OCI-LY7 (cell line): ENCODE measurements around the gene EPB41L2. TPM values are rescaled to one million over a fixed set of nuclear protein-coding genes. Genes with fewer than 3 reads are reported as not detected.

ENCODE experiments used
- BruUV-seq: library from RNA; stranded (reverse); fragments of 400-500 nt; replicated peaks from 2 replicates; lab custom pipeline; 2021; lab: Mats Ljungman, UMichigan
- CTCF ChIA-PET: fragments of 300-600 bp; sonication (Branson Sonifier 250); formaldehyde crosslinking; loops from one replicate; lab custom pipeline; 2022; ENCODE audit warnings: antibody characterized with exemption; ENCODE audit not compliant: unreplicated experiment; lab: Charles Lee
- POLR2A ChIA-PET: fragments of 300-600 bp; sonication (Branson Sonifier 250); formaldehyde crosslinking; loops from one replicate; lab custom pipeline; 2022; ENCODE audit warnings: antibody characterized with exemption; lab: Charles Lee
- DNase-seq: peaks from one replicate; pipeline ENCODE4 v3.0.0-alpha.2; 2015; ENCODE audit warnings: low spot score
- H2AFZ ChIP-seq: fragments of 200-600 bp; sonication (generic), shearing (Covaris generic); 2 replicates; pipeline ENCODE4 v1.6.1; 2014; ENCODE audit warnings: mild to moderate bottlenecking, antibody characterized with exemption, low read length, moderate library complexity
- H3K27ac ChIP-seq: fragments of 200-600 bp; sonication (generic); 2 replicates; pipeline ENCODE4 v1.5.1; 2014; ENCODE audit warnings: mixed run types, low read depth, mild to moderate bottlenecking, moderate library complexity, low read length, inconsistent platforms; ENCODE audit not compliant: poor library complexity, severe bottlenecking
- H3K36me3 ChIP-seq: fragments of 200-600 bp; sonication (generic); 2 replicates; pipeline ENCODE4 v1.6.1; 2014; ENCODE audit warnings: mild to moderate bottlenecking, antibody characterized with exemption, low read length, moderate library complexity, mixed read lengths; ENCODE audit not compliant: insufficient read depth
- H3K4me1 ChIP-seq: fragments of 200-600 bp; sonication (generic); 2 replicates; pipeline ENCODE4 v1.5.1; 2014; ENCODE audit warnings: mild to moderate bottlenecking, low read length; ENCODE audit not compliant: insufficient read depth, poor library complexity, severe bottlenecking
- H3K4me2 ChIP-seq: fragments of 200-600 bp; sonication (generic); 2 replicates; pipeline ENCODE4 v1.6.1; 2014; ENCODE audit warnings: mild to moderate bottlenecking, low read length
- H3K4me3 ChIP-seq: fragments of 200-600 bp; sonication (generic); 2 replicates; pipeline ENCODE4 v1.5.1; 2014; ENCODE audit warnings: mild to moderate bottlenecking, low read depth, low read length; ENCODE audit not compliant: poor library complexity, severe bottlenecking
- H3K79me2 ChIP-seq: fragments of 200-600 bp; sonication (generic); 2 replicates; pipeline ENCODE4 v1.6.1; 2016; ENCODE audit warnings: low read depth, mild to moderate bottlenecking, low read length, moderate library complexity, mixed read lengths; ENCODE audit not compliant: insufficient read depth
- H3K9me2 ChIP-seq: fragments of 200-600 bp; sonication (generic); 2 replicates; pipeline ENCODE4 v1.6.1; 2016; ENCODE audit warnings: mild to moderate bottlenecking, low read length, mixed read lengths; ENCODE audit not compliant: insufficient read depth
- H3K9me3 ChIP-seq: fragments of 200-600 bp; sonication (generic); 2 replicates; pipeline ENCODE4 v1.6.1; 2014; ENCODE audit warnings: mild to moderate bottlenecking, mixed run types, low read length, mixed read lengths
- H4K20me1 ChIP-seq: fragments of 200-600 bp; sonication (generic); 2 replicates; pipeline ENCODE4 v1.6.1; 2014; ENCODE audit warnings: mild to moderate bottlenecking, antibody characterized with exemption, low read length, moderate library complexity, mixed read lengths; ENCODE audit not compliant: insufficient read depth
- EZH2phosphoT487 ChIP-seq: fragments of 200-600 bp; sonication (generic); IDR thresholded peaks from 2 replicates; pipeline ENCODE4 v1.6.1; 2018; ENCODE audit warnings: low read depth, borderline replicate concordance, mild to moderate bottlenecking, mixed run types, antibody characterized with exemption, low read length, moderate library complexity, mixed read lengths
- intact Hi-C: fragments of 100-400 bp; cut with micrococcal nuclease; formaldehyde crosslinking; loops from one replicate; pipeline ENCODE4 v1.10.0; 2022; ENCODE audit not compliant: unreplicated experiment
- total RNA-seq, 2 experiments: library from RNA; depleted of rRNA in 1 of 2; stranded (reverse); fragments of >200 nt in 1 of 2; shearing (Covaris generic) in 1 of 2; gene quantifications; 2 replicates each; pipeline ENCODE4 v1.2.3, GENCODE V29; 2014 to 2022
- TF ChIP-seq, protein P1 (sequence below): fragments of 200-600 bp; sonication (generic); conservative IDR thresholded peaks from 2 replicates; pipeline ENCODE4 v1.5.1; 2014; ENCODE audit warnings: mild to moderate bottlenecking, antibody characterized with exemption, low read length, moderate library complexity, mixed read lengths

EPB41L2 gene
- total RNA-seq, 2 experiments from 2014 or later: 36.7 to 138 TPM

DNA sequence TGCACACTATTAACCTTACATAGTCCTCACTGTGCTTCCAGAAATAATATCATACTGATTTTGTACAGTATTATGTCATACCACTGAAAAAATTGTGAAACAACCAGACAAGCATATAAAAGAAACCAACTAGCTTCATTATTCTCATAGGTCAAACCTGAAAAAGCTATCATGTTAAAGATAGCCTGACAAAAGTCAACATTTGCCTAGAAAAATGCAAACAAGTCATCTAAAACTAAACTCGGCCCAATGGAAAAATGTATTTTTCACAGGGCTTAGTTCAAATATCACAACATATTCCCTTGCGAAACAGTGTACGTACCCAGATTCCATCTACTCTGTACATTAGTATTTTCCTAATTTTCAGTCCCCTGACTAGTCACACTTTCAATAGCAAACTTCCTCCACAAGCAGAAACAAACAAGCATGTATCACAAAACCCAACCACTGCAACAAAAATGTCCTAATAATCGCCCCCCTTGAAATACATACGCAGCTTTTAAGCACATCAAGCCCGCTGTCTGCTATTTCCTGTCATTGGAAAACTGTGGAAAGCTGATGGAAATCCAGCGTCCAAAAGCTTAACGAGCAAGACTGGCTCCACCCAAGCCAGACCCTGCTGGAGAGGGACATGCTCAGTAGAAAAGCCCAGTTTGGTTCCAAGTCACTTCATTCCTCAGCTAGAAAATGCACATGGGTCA lies 93.1 kb downstream of the EPB41L2 start:
- Histone ChIP-seq H4K20me1 (peaks cover 9% of the 10 kb centered on the region), H3K4me1 (peaks cover under 1% of the 10 kb centered on the region), H3K9me3 (no peaks in the 10 kb centered on the region), H3K79me2 (peaks cover 21% of the 10 kb centered on the region; the same call in 1 of the 2 replicates), H3K27ac (no peak overlapping the region), H3K36me3 (no peaks in the 10 kb centered on the region), H2AFZ (no peak overlapping the region), H3K4me2 (no peak overlapping the region), H3K9me2 (no peaks in the 10 kb centered on the region), H3K4me3 (no peak overlapping the region)
- DNase-seq: no peak
- no peak for TF ChIP-seq EZH2phosphoT487
- CTCF ChIA-PET: no interaction called here
- intact Hi-C loops: no loop called here
- POLR2A ChIA-PET: interaction anchor here (1.0 to 1.2 kb wide), 2 partner anchors 12 to 21 kb away, joined by 3 read pairs; no protein-coding TSS in a partner anchor
- BruUV-seq: no TSS peak

DNA sequence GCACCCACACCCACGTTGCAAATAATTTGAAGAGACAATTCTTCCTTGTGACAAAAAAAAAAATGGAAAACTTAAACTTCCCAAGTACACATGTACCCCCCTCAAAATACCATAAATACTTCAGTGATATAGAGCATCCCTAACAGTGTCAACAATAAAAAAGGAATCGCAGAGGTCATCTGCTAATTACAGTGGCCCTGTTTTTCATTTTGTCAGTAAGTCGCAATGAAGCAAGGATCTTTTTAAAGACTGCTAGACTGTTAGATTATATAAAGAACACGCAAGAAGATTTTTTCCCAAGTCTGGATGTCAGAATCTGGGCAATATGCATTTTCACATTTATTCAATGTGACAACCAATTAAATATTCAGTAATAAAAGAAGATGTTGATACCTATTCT lies 93.9 kb downstream of the EPB41L2 start:
- Histone ChIP-seq H3K4me3 (no peak overlapping the region), H3K27ac (no peak overlapping the region), H3K9me3 (no peaks in the 10 kb centered on the region), H2AFZ (no peak overlapping the region), H3K79me2 (peaks cover 21% of the 10 kb centered on the region; the same call in 1 of the 2 replicates), H3K4me1 (peaks cover 8% of the 10 kb centered on the region), H3K9me2 (no peaks in the 10 kb centered on the region), H3K4me2 (no peak overlapping the region), H4K20me1 (peaks cover 9% of the 10 kb centered on the region), H3K36me3 (no peaks in the 10 kb centered on the region)
- no TSS peak for BruUV-seq
- CTCF ChIA-PET: no interaction called here
- intact Hi-C loops: no loop called here
- POLR2A ChIA-PET: interaction anchor here (1.0 to 1.2 kb wide), 3 partner anchors 13 to 22 kb away, joined by 3 to 5 read pairs (median 3); no protein-coding TSS in a partner anchor
- DNase-seq: no peak
- TF ChIP-seq, protein P1, sequence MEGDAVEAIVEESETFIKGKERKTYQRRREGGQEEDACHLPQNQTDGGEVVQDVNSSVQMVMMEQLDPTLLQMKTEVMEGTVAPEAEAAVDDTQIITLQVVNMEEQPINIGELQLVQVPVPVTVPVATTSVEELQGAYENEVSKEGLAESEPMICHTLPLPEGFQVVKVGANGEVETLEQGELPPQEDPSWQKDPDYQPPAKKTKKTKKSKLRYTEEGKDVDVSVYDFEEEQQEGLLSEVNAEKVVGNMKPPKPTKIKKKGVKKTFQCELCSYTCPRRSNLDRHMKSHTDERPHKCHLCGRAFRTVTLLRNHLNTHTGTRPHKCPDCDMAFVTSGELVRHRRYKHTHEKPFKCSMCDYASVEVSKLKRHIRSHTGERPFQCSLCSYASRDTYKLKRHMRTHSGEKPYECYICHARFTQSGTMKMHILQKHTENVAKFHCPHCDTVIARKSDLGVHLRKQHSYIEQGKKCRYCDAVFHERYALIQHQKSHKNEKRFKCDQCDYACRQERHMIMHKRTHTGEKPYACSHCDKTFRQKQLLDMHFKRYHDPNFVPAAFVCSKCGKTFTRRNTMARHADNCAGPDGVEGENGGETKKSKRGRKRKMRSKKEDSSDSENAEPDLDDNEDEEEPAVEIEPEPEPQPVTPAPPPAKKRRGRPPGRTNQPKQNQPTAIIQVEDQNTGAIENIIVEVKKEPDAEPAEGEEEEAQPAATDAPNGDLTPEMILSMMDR: no peak
- no peak for TF ChIP-seq EZH2phosphoT487

DNA sequence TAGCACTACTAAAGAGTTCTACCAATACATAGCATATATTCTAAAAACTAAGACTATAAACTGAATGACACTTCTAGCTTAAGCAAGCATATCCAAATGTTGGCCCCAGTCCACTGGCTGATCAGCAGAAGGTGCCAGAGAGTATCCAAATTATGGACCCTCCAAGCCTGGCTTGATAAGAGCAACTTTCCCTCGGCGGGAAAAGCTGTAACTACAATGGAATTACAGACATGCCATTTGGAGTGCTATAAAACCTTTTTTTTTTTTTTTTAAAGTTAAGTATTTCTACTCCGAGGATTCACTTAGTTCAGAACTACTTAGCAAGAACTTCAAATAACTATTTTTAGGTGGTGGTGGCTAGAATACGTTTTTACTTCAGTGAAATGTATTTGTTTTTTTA lies 94.6 kb downstream of the EPB41L2 start:
- H3K9me3 ChIP-seq: no peaks in the 10 kb centered on the region
- H2AFZ ChIP-seq: no peak overlapping the region
- no peak overlapping the region for H3K4me3 ChIP-seq
- H3K36me3 ChIP-seq: no peaks in the 10 kb centered on the region
- peaks cover 14% of the 10 kb centered on the region for H3K4me1 ChIP-seq
- no TSS peak for BruUV-seq
- POLR2A ChIA-PET: interaction anchor here (0.5 to 1.8 kb wide), 7 partner anchors 9 to 87 kb away, joined by 3 to 5 read pairs (median 4); no protein-coding TSS in a partner anchor
- H3K4me2 ChIP-seq: no peak overlapping the region
- intact Hi-C loops: no loop called here
- TF ChIP-seq, protein P1: no peak
- TF ChIP-seq EZH2phosphoT487: no peak
- H3K9me2 ChIP-seq: no peaks in the 10 kb centered on the region
- CTCF ChIA-PET: no interaction called here
- H3K27ac ChIP-seq: no peak overlapping the region
- DNase-seq: no peak
- H3K79me2 ChIP-seq: peaks cover 21% of the 10 kb centered on the region; the same call in 1 of the 2 replicates
- peaks cover 9% of the 10 kb centered on the region for H4K20me1 ChIP-seq
